HG03175 (cell line): ENCODE results near the gene MTMR8.

Experiments
- ATAC-seq: cut with Tn5 transposase; IDR thresholded peaks from one replicate; pipeline ENCODE4 v1.9.1; 2021; ENCODE audit warnings: mild to moderate bottlenecking, moderate library complexity; ENCODE audit not compliant: unreplicated experiment

MTMR8 gene

GRCh38 chrX:64321507-64321906 is 73.7 kb downstream of the MTMR8 start:
- no peak for ATAC-seq

- no peak for ATAC-seq
Measured at GRCh38 chrX:64313624-64314023, 81.6 kb downstream of the MTMR8 start.

GRCh38 chrX:64306712-64307111 is 88.5 kb downstream of the MTMR8 start:
- no peak for ATAC-seq

- ATAC-seq, result no peak
Measured at GRCh38 chrX:64291123-64291522, 104.1 kb downstream of the MTMR8 start.

- no peak for ATAC-seq
Measured at GRCh38 chrX:64265265-64265664, 130.0 kb downstream of the MTMR8 start.

GRCh38 chrX:64230123-64230970 is 164.9 kb downstream of the MTMR8 start, which contains the start of gene ASB12:
Gene ASB12 (minus strand): TSS chrX:64230607. CDS start chrX:64225650, 4,957 bp downstream.
- no peak for ATAC-seq

- no peak for ATAC-seq
Measured at GRCh38 chrX:64229154-64229553, 166.1 kb downstream of the MTMR8 start.
